Epithelial cell of prostate (primary cell): Measurements from ENCODE around the gene PPP1R18.

Experiments
- DNase-seq: peaks from one replicate; pipeline ENCODE4 v3.0.0-alpha.2; 2011; ENCODE audit warnings: low read depth, low spot score
- H3K27ac ChIP-seq: fragments of 450-650 bp; 2 replicates; pipeline ENCODE4 v1.5.1; 2017; ENCODE audit warnings: mild to moderate bottlenecking

PPP1R18 gene

DNA sequence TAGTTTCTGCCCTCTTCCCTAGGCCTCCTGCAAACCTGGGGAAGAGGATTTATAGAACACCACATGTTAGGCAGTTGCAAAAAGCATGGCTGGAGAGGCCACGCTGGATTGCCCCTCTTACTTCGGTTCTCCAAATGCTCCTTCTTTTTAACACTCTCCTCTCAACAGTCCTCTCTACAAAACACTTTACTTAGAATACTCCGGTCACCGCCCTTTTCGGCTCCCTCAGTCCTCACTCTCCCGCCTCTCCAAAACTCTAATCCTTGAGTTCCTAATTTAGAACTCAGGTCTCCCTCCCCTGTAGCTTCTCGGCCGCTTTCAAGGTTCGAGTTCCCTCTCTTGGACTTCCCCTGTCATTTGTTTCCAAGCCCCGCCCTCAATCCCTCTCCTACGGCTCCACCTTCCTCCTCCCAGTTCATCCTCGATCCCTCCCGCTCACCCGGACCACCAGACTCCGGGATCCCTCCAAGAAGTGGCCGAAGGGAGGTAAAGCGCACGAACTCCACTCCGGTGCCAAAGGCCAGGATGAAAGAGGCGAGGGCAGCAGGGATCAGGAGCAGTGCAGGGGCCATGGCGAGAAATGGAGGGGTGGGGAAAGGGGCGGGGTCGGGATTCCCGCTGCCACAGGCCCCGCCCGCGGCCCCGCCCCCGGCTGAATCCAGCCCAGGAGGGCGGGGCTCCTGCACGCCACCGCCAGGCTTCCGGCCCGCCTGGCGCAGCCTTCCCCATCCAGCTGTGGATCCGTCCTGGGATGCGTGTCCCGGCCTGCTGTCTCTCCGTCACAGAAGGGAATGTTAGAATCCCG, 4.2 kb upstream of the PPP1R18 start, which contains the start of gene NRM:
NRM (minus strand) TSS at position 582 of the 805 bp plus-strand sequence; CDS start at position 572, 10 bp downstream.
- peak; percentile 50 for DNase-seq

DNA sequence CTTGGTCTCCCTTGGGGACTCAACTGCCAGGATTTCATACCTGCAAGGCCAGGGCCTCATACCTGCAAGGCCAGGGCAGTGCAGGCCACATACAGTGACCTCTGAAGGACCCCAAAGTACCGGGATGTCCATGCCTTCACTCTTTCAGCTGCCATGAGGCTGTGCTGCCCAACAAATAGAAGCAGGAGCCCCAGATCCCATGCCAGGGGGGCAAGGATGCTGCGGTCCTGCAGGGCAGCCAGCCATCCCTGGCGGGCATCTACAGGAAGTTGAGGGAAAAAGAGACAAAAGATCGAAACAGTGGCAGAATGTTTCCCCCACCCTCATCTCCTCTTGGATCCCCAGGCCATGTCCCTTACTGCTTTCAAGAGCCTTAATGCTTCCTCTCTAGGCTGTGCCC, 3.5 kb upstream of the PPP1R18 start:
- DNase-seq = no peak
- peak overlapping the region; percentile 98 for H3K27ac ChIP-seq

More for the DNA sequence above, 4.2 kb upstream of the PPP1R18 start, which contains the start of gene NRM:
- H3K27ac ChIP-seq = peak within 1 kb of the TSS; percentile 98

- no peak for DNase-seq
- peak overlapping the region; percentile 98 for H3K27ac ChIP-seq
These were observed 2.8 kb upstream of the PPP1R18 start for GRCh38 chr6:30689022-30689865.

GRCh38 chr6:30688569-30688968, 2.1 kb upstream of the PPP1R18 start:
- H3K27ac ChIP-seq = peak overlapping the region; percentile 98
- DNase-seq = no peak

- no peak for DNase-seq
- peak overlapping the region; percentile 98 for H3K27ac ChIP-seq
These were observed 1.4 kb upstream of the PPP1R18 start for GRCh38 chr6:30687659-30688431.

GRCh38 chr6:30686908-30687658, 638 bp upstream of the PPP1R18 start:
- DNase-seq = peak; percentile 83
- H3K27ac ChIP-seq = peak overlapping the region; percentile 98

GRCh38 chr6:30685157-30686008, 1.1 kb downstream of the PPP1R18 start:
- DNase-seq = no peak

DNA sequence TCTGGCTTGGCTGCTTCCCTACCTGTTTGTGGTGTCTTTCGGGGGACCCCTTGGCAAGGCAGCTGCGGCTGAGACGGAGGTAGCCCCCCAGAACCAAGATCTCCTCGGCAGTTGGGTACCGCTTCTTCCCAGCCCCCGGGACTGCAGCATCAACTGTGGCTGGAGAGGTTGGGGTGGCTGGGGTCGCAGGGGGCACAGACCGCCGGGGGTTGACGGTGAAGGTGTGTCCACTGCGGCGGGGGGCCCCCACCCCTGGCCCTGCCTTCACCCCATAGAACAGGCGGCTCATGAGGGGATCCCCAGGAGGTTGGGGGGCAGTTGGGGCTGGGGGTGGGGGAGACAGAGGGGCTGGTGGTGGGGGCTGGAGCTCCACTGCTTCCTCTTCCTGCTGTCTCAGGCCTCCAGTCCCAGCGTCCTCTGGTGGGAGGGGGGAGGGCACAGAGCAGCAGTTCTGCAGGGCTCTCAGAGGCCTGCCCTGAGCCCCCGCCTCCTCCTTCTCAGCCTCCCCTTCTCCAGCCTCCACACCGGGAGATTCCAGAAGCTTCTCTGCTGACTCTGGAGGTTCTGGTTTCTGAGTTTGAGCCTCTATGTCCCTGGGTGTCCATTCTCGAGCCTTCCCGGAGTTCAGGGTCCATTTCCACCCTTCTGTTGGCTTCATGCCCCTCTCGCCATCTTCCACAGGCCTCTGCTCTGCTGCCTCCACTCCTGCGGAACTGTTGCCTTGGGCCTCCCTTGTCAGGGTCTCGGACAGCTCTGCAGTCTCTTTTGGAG, 1.9 kb downstream of the PPP1R18 start:
- peak overlapping the region; percentile 98 for H3K27ac ChIP-seq
- no peak for DNase-seq

More at GRCh38 chr6:30685157-30686008, 1.1 kb downstream of the PPP1R18 start:
- peak overlapping the region; percentile 98 for H3K27ac ChIP-seq

GRCh38 chr6:30683980-30684338, 2.5 kb downstream of the PPP1R18 start:
- DNase-seq = no peak
- peak overlapping the region; percentile 98 for H3K27ac ChIP-seq

DNA sequence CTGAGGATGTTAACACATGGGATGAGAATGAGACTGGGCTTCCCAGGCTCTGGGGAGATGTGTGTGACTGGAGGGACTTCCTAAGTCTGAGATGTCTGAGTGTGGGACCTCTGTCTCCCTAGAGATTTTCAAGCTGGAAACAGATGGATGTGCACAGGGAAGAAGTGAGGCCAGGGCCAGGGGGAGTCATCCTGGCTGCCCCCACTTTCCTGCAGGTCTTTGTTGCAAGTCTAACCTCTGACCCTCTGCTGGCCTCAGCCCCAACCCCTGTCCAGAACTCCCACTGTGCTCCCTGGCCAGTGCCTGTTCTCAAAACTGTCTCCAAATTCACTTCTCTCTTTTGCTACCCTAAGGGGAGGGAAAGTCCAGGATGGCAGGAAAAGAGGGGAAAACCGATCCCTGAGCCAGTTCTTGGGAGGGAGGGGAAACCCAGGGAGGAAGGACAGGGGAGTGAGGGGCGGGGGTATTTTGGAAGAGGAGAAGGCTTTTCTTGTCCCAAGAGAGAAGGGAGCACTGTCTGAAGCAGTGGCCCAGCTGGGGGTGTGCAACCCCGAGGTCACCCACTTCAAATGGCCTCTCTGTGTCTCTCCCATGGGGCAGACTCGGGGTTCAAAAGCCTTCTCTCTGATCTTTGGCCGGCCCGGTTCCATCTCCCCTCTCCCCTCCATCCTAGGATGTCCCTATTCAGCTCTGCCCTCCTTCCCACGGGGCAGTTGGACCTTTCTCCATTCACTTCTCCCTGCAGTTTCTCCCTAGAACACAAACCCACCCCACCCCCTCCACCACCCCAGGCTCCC, 3.1 kb downstream of the PPP1R18 start:
- H3K27ac ChIP-seq = peak overlapping the region; percentile 98
- no peak for DNase-seq

GRCh38 chr6:30682143-30683117, 4.0 kb downstream of the PPP1R18 start:
- no peak for DNase-seq
- H3K27ac ChIP-seq = peak overlapping the region; percentile 98

GRCh38 chr6:30681766-30682142, 4.7 kb downstream of the PPP1R18 start:
- H3K27ac ChIP-seq = peak overlapping the region; percentile 98
- DNase-seq = no peak

DNA sequence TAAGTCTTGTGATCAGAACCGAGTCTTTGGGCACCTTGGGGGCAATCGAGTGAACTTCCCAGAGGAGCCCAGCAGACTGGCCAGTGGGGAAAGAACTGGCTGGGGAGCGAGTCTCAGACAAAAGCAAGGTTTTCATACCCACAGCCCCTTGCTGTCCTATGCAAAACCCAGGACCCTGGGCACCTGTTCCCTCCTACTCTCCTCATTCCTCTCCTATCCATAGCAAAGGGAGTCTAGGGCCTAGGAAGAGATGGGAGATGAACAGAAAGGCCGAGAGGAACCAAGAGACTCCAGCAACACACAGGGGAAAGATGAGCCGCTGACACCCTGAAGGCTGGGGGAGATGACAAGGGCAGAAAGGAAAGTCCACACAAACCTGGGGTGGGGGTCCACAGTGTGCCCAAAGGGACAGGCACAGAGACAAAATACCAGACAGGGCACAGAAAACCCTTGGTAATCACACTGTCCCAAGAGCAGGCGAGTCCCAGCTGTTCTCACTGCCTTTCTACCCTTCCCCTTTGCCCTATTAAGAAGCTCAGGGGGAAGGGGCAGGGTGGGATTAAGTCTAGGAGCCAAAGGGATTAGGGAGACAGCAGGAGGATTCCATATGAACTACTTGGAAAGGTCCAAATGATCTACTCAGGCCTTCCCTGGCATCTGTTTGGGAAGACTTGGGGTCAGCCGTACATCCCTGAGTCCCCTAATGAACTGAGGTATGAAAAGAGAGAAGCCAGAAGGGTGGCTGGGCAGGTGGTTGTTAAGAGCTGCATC, 6.5 kb downstream of the PPP1R18 start:
- H3K27ac ChIP-seq = peak overlapping the region; percentile 98
- no peak for DNase-seq

GRCh38 chr6:30678964-30679726, 7.3 kb downstream of the PPP1R18 start:
- DNase-seq = no peak
- peak overlapping the region; percentile 98 for H3K27ac ChIP-seq
